Testis (tissue), 3 donors: ENCODE measurements around the gene FOXL2. TPM values are rescaled to one million over a fixed set of nuclear protein-coding genes. Genes with fewer than 3 reads are reported as not detected.

ENCODE experiments used
- DNase-seq: peaks from one replicate; pipeline ENCODE4 v3.0.0-alpha.2; 2019
- H3K27ac ChIP-seq, 2 donors: fragments of 200-600 bp; sonication (generic); one replicate each; pipeline ENCODE4 v1.5.1; 2019
- H3K27me3 ChIP-seq: fragments of 200-600 bp; sonication (generic); one replicate; pipeline ENCODE4 v1.5.1; 2019
- H3K36me3 ChIP-seq: fragments of 200-600 bp; sonication (generic); one replicate; pipeline ENCODE4 v1.5.1; 2017; ENCODE audit warnings: low read depth; ENCODE audit errors: missing control alignments
- H3K4me1 ChIP-seq: fragments of 200-600 bp; sonication (generic); one replicate; pipeline ENCODE4 v1.5.1; 2019
- H3K4me3 ChIP-seq, 2 donors: fragments of 200-600 bp; sonication (generic); one replicate each; pipeline ENCODE4 v1.5.1; 2017 to 2019
- H3K9me3 ChIP-seq: fragments of 200-600 bp; sonication (generic); one replicate; pipeline ENCODE4 v1.5.1; 2017
- POLR2A ChIP-seq: fragments of 450-650 bp; IDR thresholded peaks from one replicate; pipeline ENCODE4 v1.6.1; 2017; ENCODE audit warnings: antibody characterized with exemption, mild to moderate bottlenecking, moderate library complexity
- WGBS, 2 donors: methylation state at CpG; one replicate each; pipeline ENCODE4 v1.1.5; 2018; 5-methylcytosine and 5-hydroxymethylcytosine counted together
- intact Hi-C: fragments of 100-400 bp; cut with DNase I; formaldehyde crosslinking; loops from one replicate; pipeline ENCODE4 v1.15.1; 2023; ENCODE audit warnings: low total_unique reads
- polyA plus RNA-seq: library from polyadenylated mRNA; stranded (reverse); fragments of 350-450 nt; fragmentation: Illumina TruSeq; extraction: RNeasy Lipid Tissue Mini Kit (QIAGEN cat#74804); gene quantifications from one replicate; pipeline ENCODE4 v1.2.3, GENCODE V29; 2014; ENCODE audit warnings: low read depth, low replicate concordance; ENCODE audit not compliant: insufficient read depth
- total RNA-seq, 2 donors: library from RNA; depleted of rRNA; stranded (reverse); fragments of >200 nt; gene quantifications; one replicate each; pipeline ENCODE4 v1.2.3, GENCODE V29; 2016
- TF ChIP-seq, protein P1 (sequence below), 3 experiments: fragments of 450-650 bp in 2 of 3; fragments of 200-600 bp in 1 of 3; sonication (generic) in 1 of 3; IDR thresholded peaks; one replicate each; pipeline ENCODE4 v1.5.1; 2016 to 2019; ENCODE audit warnings: antibody characterized with exemption in 3 of 3, mild to moderate bottlenecking in 2 of 3, moderate library complexity in 1 of 3

FOXL2 gene
- total and polyA plus RNA-seq, 3 donors from 2014 or later: 1.3 to 2.6 (median 1.9) TPM

- TF ChIP-seq, protein P1, sequence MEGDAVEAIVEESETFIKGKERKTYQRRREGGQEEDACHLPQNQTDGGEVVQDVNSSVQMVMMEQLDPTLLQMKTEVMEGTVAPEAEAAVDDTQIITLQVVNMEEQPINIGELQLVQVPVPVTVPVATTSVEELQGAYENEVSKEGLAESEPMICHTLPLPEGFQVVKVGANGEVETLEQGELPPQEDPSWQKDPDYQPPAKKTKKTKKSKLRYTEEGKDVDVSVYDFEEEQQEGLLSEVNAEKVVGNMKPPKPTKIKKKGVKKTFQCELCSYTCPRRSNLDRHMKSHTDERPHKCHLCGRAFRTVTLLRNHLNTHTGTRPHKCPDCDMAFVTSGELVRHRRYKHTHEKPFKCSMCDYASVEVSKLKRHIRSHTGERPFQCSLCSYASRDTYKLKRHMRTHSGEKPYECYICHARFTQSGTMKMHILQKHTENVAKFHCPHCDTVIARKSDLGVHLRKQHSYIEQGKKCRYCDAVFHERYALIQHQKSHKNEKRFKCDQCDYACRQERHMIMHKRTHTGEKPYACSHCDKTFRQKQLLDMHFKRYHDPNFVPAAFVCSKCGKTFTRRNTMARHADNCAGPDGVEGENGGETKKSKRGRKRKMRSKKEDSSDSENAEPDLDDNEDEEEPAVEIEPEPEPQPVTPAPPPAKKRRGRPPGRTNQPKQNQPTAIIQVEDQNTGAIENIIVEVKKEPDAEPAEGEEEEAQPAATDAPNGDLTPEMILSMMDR (IDR thresholded peaks at IDR 0.05): no peak
- TF ChIP-seq POLR2A: no peak
- WGBS, 2 donors: 13 to 17% methylated on average over 13 to 19 of the region's 19 CpGs
- peak overlapping the region in 1 of 2 donors; percentile 93 for H3K27ac ChIP-seq
- H3K4me3 ChIP-seq: peak overlapping the region; percentile 70 to 75
- H3K27me3 ChIP-seq: no peaks in the 10 kb centered on the region
- intact Hi-C loops: loop anchor here (5.0 to 10.0 kb wide), 3 partner anchors 213 to 1730 kb away; partner anchors contain the start of gene CEP70
- H3K4me1 ChIP-seq: no peaks in the 10 kb centered on the region
- DNase-seq: no peak
- H3K36me3 ChIP-seq: no peaks in the 10 kb centered on the region
- H3K9me3 ChIP-seq: no peaks in the 10 kb centered on the region
Measured at GRCh38 chr3:138914870-138915502, 32.0 kb downstream of the FOXL2 start.

DNA sequence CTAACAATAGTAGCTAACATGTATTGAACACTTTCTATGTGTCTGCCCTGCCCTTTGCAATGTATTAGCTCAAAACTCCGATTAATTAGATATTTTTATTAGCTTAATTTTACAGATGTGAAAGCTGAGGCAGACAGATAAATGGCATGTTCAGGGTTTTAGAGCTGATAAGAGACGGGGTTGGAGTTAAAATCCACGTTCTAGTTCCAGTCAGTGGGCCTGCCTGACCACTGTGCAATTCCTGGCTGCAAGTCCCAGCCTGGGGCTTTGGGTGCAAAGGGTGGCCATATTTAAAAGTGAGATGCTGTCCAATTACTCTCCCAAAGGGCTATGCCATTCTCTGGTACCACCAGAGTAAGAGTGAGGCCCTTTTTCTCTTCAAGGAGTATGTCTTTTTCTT, 33.2 kb downstream of the FOXL2 start:
- Histone ChIP-seq H3K27ac (no peak overlapping the region), H3K36me3 (no peaks in the 10 kb centered on the region), H3K4me1 (no peaks in the 10 kb centered on the region), H3K4me3 (no peak overlapping the region), H3K9me3 (no peaks in the 10 kb centered on the region), H3K27me3 (no peaks in the 10 kb centered on the region)
- no peak for TF ChIP-seq POLR2A
- TF ChIP-seq, protein P1 (IDR thresholded peaks at IDR 0.05): no peak
- 55 to 66% methylated on average over 3 of the region's 3 CpGs for WGBS, 2 donors
- intact Hi-C loops: loop anchor here (10.0 kb wide), 1 partner anchor 1731 kb away; no protein-coding TSS in a partner anchor
- no peak for DNase-seq

DNA sequence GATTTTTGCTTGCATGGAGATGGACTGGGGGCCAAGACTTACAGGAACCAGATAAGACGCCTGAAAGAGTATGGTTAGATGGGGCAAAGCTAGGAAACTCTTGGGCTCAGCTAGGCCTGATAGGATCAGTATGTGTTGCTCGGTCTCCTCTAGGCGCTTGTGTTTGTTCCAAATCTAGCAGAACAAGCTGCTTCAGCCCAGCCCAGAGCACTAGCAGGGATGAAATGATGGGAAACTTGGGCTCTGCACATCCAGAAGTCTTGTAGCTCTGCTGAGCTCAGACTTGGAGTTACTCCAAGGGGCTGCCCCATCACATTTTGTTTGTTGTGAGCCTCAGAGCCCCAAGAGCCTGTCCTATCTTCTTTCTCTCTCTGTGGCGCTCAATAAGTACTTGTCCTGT, 34.7 kb downstream of the FOXL2 start:
- no peak overlapping the region for H3K4me3 ChIP-seq
- H3K27me3 ChIP-seq: no peaks in the 10 kb centered on the region
- no peaks in the 10 kb centered on the region for H3K9me3 ChIP-seq
- no peaks in the 10 kb centered on the region for H3K36me3 ChIP-seq
- TF ChIP-seq POLR2A: no peak
- TF ChIP-seq, protein P1 (IDR thresholded peaks at IDR 0.05): no peak
- DNase-seq: no peak
- no peaks in the 10 kb centered on the region for H3K4me1 ChIP-seq
- H3K27ac ChIP-seq: no peak overlapping the region
- intact Hi-C loops: loop anchor here (10.0 kb wide), 1 partner anchor 1733 kb away; no protein-coding TSS in a partner anchor
- WGBS, 2 donors: 68 to 70% methylated on average over 4 of the region's 4 CpGs

DNA sequence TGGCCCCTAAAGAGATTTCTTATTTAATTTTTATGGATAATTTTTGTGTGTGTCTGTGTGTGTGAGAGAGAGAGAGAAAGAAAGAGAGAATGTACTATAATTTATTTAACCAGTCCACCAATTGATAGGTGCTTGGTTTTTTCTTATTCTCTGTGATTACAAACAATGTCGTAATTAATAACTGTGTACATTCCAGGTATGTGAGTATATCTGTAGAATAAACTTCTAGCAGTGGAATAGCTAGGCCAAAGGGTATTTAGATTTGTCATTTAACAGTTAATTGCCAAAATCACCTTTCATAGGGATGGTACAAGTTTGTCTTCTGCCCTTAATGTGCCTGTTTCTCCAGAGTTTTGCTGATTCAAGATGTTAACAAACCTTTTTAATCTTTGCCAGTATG, 35.3 kb downstream of the FOXL2 start:
- no peak overlapping the region for H3K27ac ChIP-seq
- intact Hi-C loops: loop anchor here (10.0 kb wide), 1 partner anchor 1733 kb away; no protein-coding TSS in a partner anchor
- 100% methylated on average over 1 of the region's 1 CpG for WGBS, 2 donors
- no peaks in the 10 kb centered on the region for H3K9me3 ChIP-seq
- H3K4me1 ChIP-seq: no peaks in the 10 kb centered on the region
- H3K4me3 ChIP-seq: no peak overlapping the region
- TF ChIP-seq, protein P1 (IDR thresholded peaks at IDR 0.05): no peak
- no peak for TF ChIP-seq POLR2A
- no peaks in the 10 kb centered on the region for H3K27me3 ChIP-seq
- DNase-seq: no peak
- H3K36me3 ChIP-seq: no peaks in the 10 kb centered on the region

GRCh38 chr3:138909904-138910303, 37.0 kb downstream of the FOXL2 start:
- TF ChIP-seq POLR2A: no peak
- TF ChIP-seq, protein P1 (IDR thresholded peaks at IDR 0.05): no peak
- DNase-seq: no peak
- H3K27me3 ChIP-seq: no peaks in the 10 kb centered on the region
- no peaks in the 10 kb centered on the region for H3K36me3 ChIP-seq
- intact Hi-C loops: loop anchor here (10.0 kb wide), 1 partner anchor 1735 kb away; no protein-coding TSS in a partner anchor
- H3K4me1 ChIP-seq: no peaks in the 10 kb centered on the region
- no peaks in the 10 kb centered on the region for H3K9me3 ChIP-seq
- H3K4me3 ChIP-seq: no peak overlapping the region
- no peak overlapping the region for H3K27ac ChIP-seq
